Left ventricle myocardium inferior (tissue), 1 donor: ENCODE results near the gene ESR1. TPM values are rescaled to one million over a fixed set of nuclear protein-coding genes. Genes with fewer than 3 reads are reported as not detected.

ENCODE experiments used
- DNase-seq: peaks from one replicate; pipeline ENCODE4 v3.0.0-alpha.2; 2020
- H3K27ac ChIP-seq: fragments of 200-600 bp; replicated peaks from 2 replicates; pipeline ENCODE4 v1.8.0; 2021
- H3K27me3 ChIP-seq: fragments of 200-600 bp; 2 replicates; pipeline ENCODE4 v1.8.0; 2021; ENCODE audit warnings: low read depth
- H3K36me3 ChIP-seq: fragments of 200-600 bp; 2 replicates; pipeline ENCODE4 v1.8.0; 2021
- H3K4me1 ChIP-seq: fragments of 200-600 bp; 2 replicates; pipeline ENCODE4 v1.8.0; 2021
- H3K4me3 ChIP-seq: fragments of 200-600 bp; 2 replicates; pipeline ENCODE4 v1.8.0; 2021; ENCODE audit warnings: mild to moderate bottlenecking, moderate library complexity
- H3K9me3 ChIP-seq: fragments of 200-600 bp; replicated peaks from 2 replicates; pipeline ENCODE4 v1.8.0; 2021
- CTCF ChIP-seq: fragments of 200-600 bp; IDR thresholded peaks from 2 replicates; pipeline ENCODE4 v1.8.0; 2021; ENCODE audit warnings: antibody characterized with exemption, mild to moderate bottlenecking, borderline replicate concordance
- intact Hi-C: fragments of 100-400 bp; cut with micrococcal nuclease; formaldehyde crosslinking; loops from one replicate; pipeline ENCODE4 v1.11.0; 2022
- total RNA-seq: library from RNA; stranded (reverse); fragmentation: NEBNext Ultra II Directional; extraction: Animal tissue kit (Norgen Biotek cat#: 25700); gene quantifications from one replicate; pipeline ENCODE4 v1.2.1, GENCODE V29; 2021
- donor health status: DM: no; HTN: yes; CAD: no; lungs with severe emphysema.

Gene ESR1
- total RNA-seq, 1 donor from 2014 or later: 1.6 TPM

- Histone ChIP-seq H3K9me3 (no peaks in the 10 kb centered on the region), H3K4me3 (no peak overlapping the region), H3K36me3 (peaks cover 37% of the 10 kb centered on the region), H3K27ac (peak overlapping the region; percentile 64), H3K4me1 (peaks cover 51% of the 10 kb centered on the region), H3K27me3 (no peaks in the 10 kb centered on the region)
- no peak for TF ChIP-seq CTCF
- intact Hi-C loops: no loop called here
- no peak for DNase-seq
Measured at GRCh38 chr6:152173321-152173720, 365.8 kb downstream of the ESR1 start.

GRCh38 chr6:152173957-152174356, 366.5 kb downstream of the ESR1 start:
- Histone ChIP-seq H3K9me3 (no peaks in the 10 kb centered on the region), H3K27ac (peak overlapping the region; percentile 64), H3K4me1 (peaks cover 44% of the 10 kb centered on the region), H3K27me3 (no peaks in the 10 kb centered on the region), H3K36me3 (peaks cover 42% of the 10 kb centered on the region), H3K4me3 (no peak overlapping the region)
- no peak for DNase-seq
- intact Hi-C loops: no loop called here
- no peak for TF ChIP-seq CTCF

- intact Hi-C loops: no loop called here
- Histone ChIP-seq H3K36me3 (peaks cover 55% of the 10 kb centered on the region), H3K4me3 (no peak overlapping the region), H3K27ac (peak overlapping the region; percentile 43), H3K27me3 (no peaks in the 10 kb centered on the region), H3K4me1 (peaks cover 33% of the 10 kb centered on the region), H3K9me3 (no peaks in the 10 kb centered on the region)
- no peak for DNase-seq
- TF ChIP-seq CTCF: no peak
Measured at GRCh38 chr6:152176268-152176667, 368.8 kb downstream of the ESR1 start.
